ENCODE data around the gene CYREN. TPM values are rescaled to one million over a fixed set of nuclear protein-coding genes. Genes with fewer than 3 reads are reported as not detected.

CYREN gene
- total and polyA plus RNA-seq, 2 experiments from 2014 or later, result 22.7 to 70.6 TPM

- TF ChIP-seq ETS1 (IDR thresholded peaks at IDR 0.05), result peak; percentile 61; the same call in 1 of the 2 replicates
Measured at GRCh38 chr7:135170274-135170997, at the start of gene CYREN (continued).

- H2AFZ ChIP-seq, result no peak overlapping the region
- no peak for DNase-seq (ENCODE audit: low spot score)
- Mint-ChIP-seq H3K4me3 (no peak overlapping the region), H3K27ac (no peak overlapping the region), H3K4me1 (peaks cover 12% of the 10 kb centered on the region; the same call in 2 of the 3 replicates), H3K36me3 (ENCODE audit: low read depth) (peaks cover 4% of the 10 kb centered on the region; the same call in 1 of the 3 replicates), H3K9me3 (peaks cover 11% of the 10 kb centered on the region), H3K27me3 (ENCODE audit: insufficient read depth, low read depth, poor library complexity) (peaks cover 2% of the 10 kb centered on the region)
- no peak overlapping the region for H3K4me2 ChIP-seq
- no peaks in the 10 kb centered on the region for H4K20me1 ChIP-seq (replicated peaks; ENCODE audit: insufficient read depth)
- H3K79me2 ChIP-seq (replicated peaks; ENCODE audit: insufficient read depth), result no peaks in the 10 kb centered on the region
- no peak overlapping the region for H3K27ac ChIP-seq (ENCODE audit: low read depth)
- no peak for ATAC-seq
- no peaks in the 10 kb centered on the region for H3F3A ChIP-seq (replicated peaks; ENCODE audit: low read depth)
- H3K9me2 ChIP-seq (ENCODE audit: insufficient read depth), result 0 out of 2 replicates have a peak, but pooled peaks cover 5% of the 10 kb centered on the region
- peaks cover 19% of the 10 kb centered on the region; the same call in 1 of the 2 replicates for H3K4me1 ChIP-seq (ENCODE audit: insufficient read depth)
- no peaks in the 10 kb centered on the region for H3K36me3 ChIP-seq (ENCODE audit: insufficient read depth)
- no peak overlapping the region for H3K4me3 ChIP-seq
- no peaks in the 10 kb centered on the region for H3K27me3 ChIP-seq (ENCODE audit: insufficient read depth)
- TF ChIP-seq EZH2 (IDR thresholded peaks at IDR 0.05; ENCODE audit: low read depth, unreplicated experiment) (no peak), ZNF331 (CRISPR knock-in tag; IDR thresholded peaks at IDR 0.05; ENCODE audit: low read depth) (no peak), ETS1 (IDR thresholded peaks at IDR 0.05) (no peak), NANOG (IDR thresholded peaks at IDR 0.05; ENCODE audit: borderline replicate concordance) (no peak), REST (IDR thresholded peaks at IDR 0.05; ENCODE audit: unreplicated experiment) (no peak), ZNF462 (CRISPR knock-in tag; IDR thresholded peaks at IDR 0.05) (no peak), CTCF (conservative IDR thresholded peaks at IDR 0.05; ENCODE audit: low read depth in 2 of 2) (no peak)
Measured at GRCh38 chr7:135217645-135218509, 47.4 kb upstream of the CYREN start.
